HCT116 (cell line): ENCODE measurements around the gene EML4. TPM values are rescaled to one million over a fixed set of nuclear protein-coding genes. Genes with fewer than 3 reads are reported as not detected.

Experiments
- ATAC-seq: fragments of 200-7000 bp; cut with Tn5 transposase; 2 replicates; pipeline ENCODE4 v1.9.1; 2020; ENCODE audit warnings: mild to moderate bottlenecking, moderate library complexity
- BruUV-seq: library from RNA; stranded (reverse); fragments of 400-500 nt; replicated peaks from 2 replicates; lab custom pipeline; 2021; lab: Mats Ljungman, UMichigan
- CTCF ChIA-PET: fragments of 300-600 bp; sonication (Branson Sonifier 250); formaldehyde crosslinking; loops from one replicate; lab custom pipeline; 2021; ENCODE audit warnings: antibody characterized with exemption; lab: Charles Lee
- POLR2A ChIA-PET: fragments of 300-600, 350-600 bp; sonication (Branson Sonifier 250); formaldehyde crosslinking; loops from one replicate; lab custom pipeline; 2021; ENCODE audit warnings: antibody characterized with exemption; lab: Charles Lee
- RAD21 ChIA-PET, 2 experiments: fragments of 300-600 bp; sonication (Branson Sonifier 250); formaldehyde crosslinking; loops; one replicate each; lab custom pipeline; 2023; ENCODE audit warnings: low total read pairs in 2 of 2; ENCODE audit not compliant: uncharacterized antibody in 2 of 2, unreplicated experiment in 2 of 2, low non-redundant PET in 1 of 2; lab: Charles Lee
- DNase-seq: peaks from one replicate; pipeline ENCODE4 v3.0.0-alpha.2; 2010; ENCODE audit warnings: low read depth, low spot score
- H2AFZ ChIP-seq: fragments of 200-600 bp; shearing (Covaris generic), sonication (generic); 2 replicates; pipeline ENCODE4 v1.6.1; 2017; ENCODE audit warnings: low read depth, mixed run types, mixed read lengths, antibody characterized with exemption, low read length; ENCODE audit not compliant: poor library complexity, severe bottlenecking
- H3K27ac ChIP-seq: 2 replicates; pipeline ENCODE4 v1.5.1; 2012; ENCODE audit warnings: low read depth, low read length
- H3K27me3 ChIP-seq: fragments of 200-600 bp; sonication (generic); 2 replicates; pipeline ENCODE4 v1.6.1; 2016; ENCODE audit warnings: mixed run types, low read length, mixed read lengths; ENCODE audit not compliant: insufficient read depth
- H3K36me3 ChIP-seq, 2 experiments: fragments of 200-500 bp in 1 of 2; fragments of 200-600 bp in 1 of 2; sonication (Bioruptor generic) in 1 of 2; sonication (generic) in 1 of 2; 2 replicates each; pipeline versions ENCODE4 v1.5.1 to v1.6.1; 2014 to 2016; ENCODE audit warnings: low read length in 2 of 2, inconsistent platforms in 1 of 2, mixed read lengths in 1 of 2, mixed run types in 1 of 2; ENCODE audit not compliant: insufficient read depth in 2 of 2, control insufficient read depth in 1 of 2
- H3K4me1 ChIP-seq, 2 experiments: fragments of 200-600 bp in 1 of 2; sonication (generic) in 1 of 2; 2 replicates each; pipeline versions ENCODE4 v1.5.1 to v1.6.1; 2012 to 2017; ENCODE audit warnings: low read length in 2 of 2, inconsistent platforms in 1 of 2, mild to moderate bottlenecking in 1 of 2, mixed read lengths in 1 of 2, mixed run types in 1 of 2, moderate library complexity in 1 of 2; ENCODE audit not compliant: insufficient read depth in 2 of 2, control insufficient read depth in 1 of 2
- H3K4me2 ChIP-seq: fragments of 200-600 bp; sonication (generic); 2 replicates; pipeline ENCODE4 v1.6.1; 2017; ENCODE audit warnings: mixed run types, low read length, mixed read lengths
- H3K4me3 ChIP-seq, 2 experiments: fragments of 200-600 bp in 1 of 2; sonication (generic) in 1 of 2; replicated peaks in 1 of 2; 2 replicates each; pipeline ENCODE4 v1.5.1; 2011 to 2016; ENCODE audit warnings: low read length in 2 of 2, control low read depth in 1 of 2, low read depth in 1 of 2, mild to moderate bottlenecking in 1 of 2, mixed read lengths in 1 of 2, mixed run types in 1 of 2
- H3K79me2 ChIP-seq: fragments of 200-600 bp; sonication (generic); 2 replicates; pipeline ENCODE4 v1.6.1; 2017; ENCODE audit warnings: mild to moderate bottlenecking, mixed run types, low read length, moderate library complexity, mixed read lengths; ENCODE audit not compliant: insufficient read depth
- H3K9ac ChIP-seq: fragments of 200-600 bp; sonication (generic); 2 replicates; pipeline ENCODE4 v1.6.1; 2016; ENCODE audit warnings: low read length, mixed read lengths
- H3K9me2 ChIP-seq: fragments of 200-600 bp; sonication (generic), shearing (Covaris generic); 2 replicates; pipeline ENCODE4 v1.6.1; 2017; ENCODE audit warnings: mixed run types, mild to moderate bottlenecking, moderate library complexity; ENCODE audit not compliant: insufficient read depth
- H3K9me3 ChIP-seq, 2 experiments: fragments of 200-500 bp in 1 of 2; fragments of 200-600 bp in 1 of 2; sonication (Bioruptor generic) in 1 of 2; sonication (generic) in 1 of 2; 2 replicates each; pipeline ENCODE4 v1.6.1; 2014 to 2017; ENCODE audit warnings: low read length in 2 of 2, mixed read lengths in 2 of 2, inconsistent platforms in 1 of 2, low read depth in 1 of 2, mild to moderate bottlenecking in 1 of 2, mixed run types in 1 of 2, moderate library complexity in 1 of 2; ENCODE audit not compliant: control insufficient read depth in 1 of 2, insufficient read depth in 1 of 2
- H4K20me1 ChIP-seq: fragments of 200-600 bp; sonication (generic), shearing (Covaris generic); 2 replicates; pipeline ENCODE4 v1.6.1; 2017; ENCODE audit warnings: mixed run types, mild to moderate bottlenecking, moderate library complexity; ENCODE audit not compliant: insufficient read depth
- CBX3 ChIP-seq: IDR thresholded peaks from 2 replicates; pipeline ENCODE4 v1.6.1; 2012; ENCODE audit warnings: low read depth
- CEBPB ChIP-seq: IDR thresholded peaks from 2 replicates; pipeline ENCODE4 v1.6.1; 2012; ENCODE audit warnings: low read depth
- CTCF ChIP-seq, 3 experiments: fragments of 200-600 bp in 1 of 3; sonication (generic) in 1 of 3; IDR thresholded peaks in 2 of 3; conservative IDR thresholded peaks in 1 of 3; 2 replicates each; pipeline ENCODE4 v1.5.1; 2012 to 2017; ENCODE audit warnings: low read depth in 2 of 3, low read length in 2 of 3, antibody characterized with exemption in 1 of 3, borderline replicate concordance in 1 of 3, control low read depth in 1 of 3, mild to moderate bottlenecking in 1 of 3, mixed read lengths in 1 of 3, mixed run types in 1 of 3, moderate library complexity in 1 of 3; ENCODE audit not compliant: insufficient read depth in 1 of 3
- EZH2 ChIP-seq: fragments of 200-600 bp; sonication (generic); IDR thresholded peaks from 2 replicates; pipeline ENCODE4 v1.6.1; 2017; ENCODE audit warnings: antibody characterized with exemption, mixed run types
- EZH2phosphoT487 ChIP-seq: fragments of 200-600 bp; IDR thresholded peaks from 2 replicates; pipeline ENCODE4 v1.6.1; 2018; ENCODE audit warnings: antibody characterized with exemption, borderline replicate concordance
- FOSL1 ChIP-seq: IDR thresholded peaks from 2 replicates; pipeline ENCODE4 v1.6.1; 2012; ENCODE audit warnings: low read depth
- REST ChIP-seq: IDR thresholded peaks from 2 replicates; pipeline ENCODE4 v1.6.1; 2012; ENCODE audit warnings: low read depth
- SIN3A ChIP-seq: IDR thresholded peaks from 2 replicates; pipeline ENCODE4 v1.6.1; 2012; ENCODE audit warnings: low read depth
- SRF ChIP-seq: IDR thresholded peaks from 2 replicates; pipeline ENCODE4 v1.6.1; 2012; ENCODE audit warnings: low read depth
- ZBTB33 ChIP-seq: IDR thresholded peaks from 2 replicates; pipeline ENCODE4 v1.6.1; 2011; ENCODE audit warnings: mild to moderate bottlenecking, low read length, moderate library complexity; ENCODE audit not compliant: insufficient replicate concordance; ENCODE audit errors: extremely low read depth
- intact Hi-C: fragments of 100-400 bp; cut with micrococcal nuclease; formaldehyde crosslinking; loops from 2 replicates; pipeline ENCODE4 v1.10.0; 2022
- total RNA-seq: library from RNA; stranded (reverse); gene quantifications from one replicate; pipeline ENCODE4 v1.2.1, GENCODE V29; 2021; ENCODE audit not compliant: unreplicated experiment

The EML4 gene
- total RNA-seq, 1 experiment from 2014 or later, result 53.5 TPM

- ChIA-PET RAD21 (no interaction called here), POLR2A (no interaction called here), CTCF (no interaction called here)
- H2AFZ ChIP-seq, result no peak overlapping the region
- no peaks in the 10 kb centered on the region for H3K9me3 ChIP-seq
- no peak overlapping the region for H3K4me3 ChIP-seq
- peaks cover 31 to 35% of the 10 kb centered on the region in 2 experiments for H3K4me1 ChIP-seq
- no peak overlapping the region for H3K27ac ChIP-seq
- TF ChIP-seq CEBPB (no peak), CTCF (IDR thresholded peaks at IDR 0.05 in 2 of 3, conservative IDR thresholded peaks at IDR 0.05 in 1 of 3; ENCODE audit: borderline replicate concordance in 1 of 3, insufficient read depth in 1 of 3, low read depth in 2 of 3, low read length in 2 of 3) (no peak), SIN3A (no peak)
- BruUV-seq, result no TSS peak
- H3K36me3 ChIP-seq, result no peaks in the 10 kb centered on the region
- no peak overlapping the region for H3K4me2 ChIP-seq
- H3K79me2 ChIP-seq, result no peaks in the 10 kb centered on the region
- H3K27me3 ChIP-seq, result no peaks in the 10 kb centered on the region; the same call in 1 of the 2 replicates
- ATAC-seq (no peak), DNase-seq (no peak)
- no peaks in the 10 kb centered on the region for H3K9me2 ChIP-seq
- no peaks in the 10 kb centered on the region for H4K20me1 ChIP-seq
- intact Hi-C loops, result no loop called here
- no peak overlapping the region for H3K9ac ChIP-seq
Observed at GRCh38 chr2:42135381-42136312, 33.5 kb upstream of the EML4 start.

- H4K20me1 ChIP-seq, result no peaks in the 10 kb centered on the region
- POLR2A ChIA-PET, result no interaction called here
- TF ChIP-seq EZH2phosphoT487 (no peak), ZBTB33 (no peak), SIN3A (no peak), EZH2 (no peak), REST (no peak), CBX3 (no peak), FOSL1 (no peak), SRF (no peak)
Observed at GRCh38 chr2:42136782-42137124, 32.4 kb upstream of the EML4 start.

More at GRCh38 chr2:42136782-42137124, 32.4 kb upstream of the EML4 start:
- Histone ChIP-seq H3K9me2 (no peaks in the 10 kb centered on the region), H3K4me3 (no peak overlapping the region), H3K36me3 (no peaks in the 10 kb centered on the region), H3K9ac (no peak overlapping the region), H2AFZ (no peak overlapping the region), H3K79me2 (no peaks in the 10 kb centered on the region), H3K27me3 (no peaks in the 10 kb centered on the region; the same call in 1 of the 2 replicates), H3K9me3 (no peaks in the 10 kb centered on the region), H3K4me2 (no peak overlapping the region), H3K4me1 (peaks cover 40 to 45% of the 10 kb centered on the region in 2 experiments), H3K27ac (no peak overlapping the region)
- ChIA-PET CTCF (no interaction called here), RAD21 (no interaction called here)
- DNase-seq, result no peak
- BruUV-seq, result no TSS peak
- intact Hi-C loops, result no loop called here
- no peak for ATAC-seq
